Duodenal mucosa (tissue), 2 donors: ENCODE results near the gene PDE6C.

Experiments
- H3K27ac ChIP-seq: one replicate; pipeline ENCODE4 v1.7.0; 2013; ENCODE audit warnings: low read depth, low read length
- H3K27me3 ChIP-seq, 2 donors: one replicate each; pipeline ENCODE4 v1.7.0; 2013; ENCODE audit warnings: low read length in 2 of 2, control low read depth in 1 of 2; ENCODE audit not compliant: insufficient read depth in 2 of 2, control insufficient read depth in 1 of 2
- H3K36me3 ChIP-seq, 2 donors: one replicate each; pipeline ENCODE4 v1.7.0; 2013; ENCODE audit warnings: low read length in 2 of 2, control low read depth in 1 of 2; ENCODE audit not compliant: insufficient read depth in 2 of 2, control insufficient read depth in 1 of 2
- H3K4me1 ChIP-seq, 2 donors: one replicate each; pipeline ENCODE4 v1.7.0; 2013; ENCODE audit warnings: low read length in 2 of 2, control low read depth in 1 of 2; ENCODE audit not compliant: insufficient read depth in 2 of 2, control insufficient read depth in 1 of 2
- H3K4me3 ChIP-seq, 2 donors: one replicate each; pipeline ENCODE4 v1.7.0; 2013; ENCODE audit warnings: low read length in 2 of 2, low read depth in 1 of 2
- H3K9ac ChIP-seq, 2 donors: one replicate each; pipeline ENCODE4 v1.7.0; 2013; ENCODE audit warnings: low read length in 2 of 2, low read depth in 1 of 2
- H3K9me3 ChIP-seq, 2 donors: one replicate each; pipeline ENCODE4 v1.7.0; 2013; ENCODE audit warnings: low read length in 2 of 2, control low read depth in 1 of 2; ENCODE audit not compliant: control insufficient read depth in 1 of 2

Gene PDE6C

GRCh38 chr10:93612311-93612710 lies at the start of gene PDE6C:
PDE6C (plus strand) TSS chr10:93612537; CDS start chr10:93612726, 189 bp downstream.
- H3K4me1 ChIP-seq: no peaks in the 10 kb centered on the region
- no peaks in the 10 kb centered on the region for H3K36me3 ChIP-seq
- no peaks in the 10 kb centered on the region for H3K9me3 ChIP-seq
- H3K27ac ChIP-seq: no peak within 1 kb of the TSS
- no peak within 1 kb of the TSS for H3K4me3 ChIP-seq
- peaks cover 0 to 4% of the 10 kb centered on the region in 2 donors for H3K27me3 ChIP-seq
- no peak within 1 kb of the TSS for H3K9ac ChIP-seq

DNA sequence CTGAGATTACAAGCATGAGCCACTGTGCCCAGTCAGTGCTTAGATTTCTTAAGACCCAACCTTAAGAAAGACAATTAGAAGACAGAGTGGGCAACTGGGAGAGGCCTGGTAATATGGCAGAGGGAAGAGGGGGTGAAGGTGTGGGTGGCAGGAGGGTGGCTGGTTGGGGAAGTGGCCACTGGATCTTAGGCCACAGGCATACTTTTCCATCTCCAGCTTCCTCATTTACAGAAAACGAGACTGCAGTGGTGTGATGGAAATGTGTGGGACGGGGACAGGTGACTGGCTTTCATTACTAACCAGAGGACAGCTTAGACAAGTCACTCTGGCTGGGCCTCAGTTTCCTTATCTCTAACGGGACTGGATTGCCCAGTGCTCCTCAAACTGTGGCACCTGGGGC lies 46.9 kb upstream of the PDE6C start:
- Histone ChIP-seq H3K4me1 (peaks cover 0 to 5% of the 10 kb centered on the region in 2 donors), H3K27ac (no peak overlapping the region), H3K27me3 (peaks cover 32 to 36% of the 10 kb centered on the region in 2 donors), H3K9me3 (no peaks in the 10 kb centered on the region), H3K9ac (no peak overlapping the region), H3K4me3 (no peak overlapping the region), H3K36me3 (no peaks in the 10 kb centered on the region)

GRCh38 chr10:93566435-93567276 lies 45.7 kb upstream of the PDE6C start, which contains the start of gene FFAR4:
FFAR4 (plus strand) TSS chr10:93566665; CDS start chr10:93566721, 56 bp downstream.
- H3K27me3 ChIP-seq: peaks cover 36% of the 10 kb centered on the region in 2 donors

GRCh38 chr10:93567277-93568104 lies 44.8 kb upstream of the PDE6C start:
- no peaks in the 10 kb centered on the region for H3K36me3 ChIP-seq
- peak overlapping the region in 1 of 2 donors; percentile 15 for H3K4me3 ChIP-seq
- H3K9ac ChIP-seq: no peak overlapping the region
- no peaks in the 10 kb centered on the region for H3K9me3 ChIP-seq
- H3K4me1 ChIP-seq: peaks cover 3 to 5% of the 10 kb centered on the region in 2 donors
- H3K27ac ChIP-seq: no peak overlapping the region
- peaks cover 36% of the 10 kb centered on the region in 2 donors for H3K27me3 ChIP-seq

More at GRCh38 chr10:93566435-93567276, 45.7 kb upstream of the PDE6C start, which contains the start of gene FFAR4:
- Histone ChIP-seq H3K27ac (no peak within 1 kb of the TSS), H3K4me1 (peaks cover 3 to 5% of the 10 kb centered on the region in 2 donors), H3K9ac (no peak within 1 kb of the TSS), H3K9me3 (no peaks in the 10 kb centered on the region), H3K4me3 (peak within 1 kb of the TSS; percentile 20 to 57), H3K36me3 (no peaks in the 10 kb centered on the region)

DNA sequence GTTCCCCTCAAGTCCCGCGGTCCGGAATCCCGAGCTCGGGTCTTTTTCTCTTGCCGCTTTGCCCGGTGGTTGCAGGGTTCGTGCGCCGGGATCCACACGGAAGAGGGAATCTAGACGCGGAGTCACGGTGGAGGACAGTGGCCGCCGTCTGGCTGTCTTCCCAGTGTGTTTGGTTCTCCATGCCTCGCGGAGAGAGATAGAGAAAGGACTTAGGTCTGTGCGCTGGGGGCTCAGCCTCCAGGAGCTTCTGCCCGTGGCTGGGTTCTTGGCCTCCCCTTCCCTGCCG lies 44.3 kb upstream of the PDE6C start:
- Histone ChIP-seq H3K9me3 (no peaks in the 10 kb centered on the region), H3K36me3 (no peaks in the 10 kb centered on the region), H3K4me3 (peak overlapping the region in 1 of 2 donors; percentile 15), H3K27ac (no peak overlapping the region), H3K4me1 (peaks cover 5 to 8% of the 10 kb centered on the region in 2 donors), H3K27me3 (peaks cover 36% of the 10 kb centered on the region in 2 donors), H3K9ac (no peak overlapping the region)

DNA sequence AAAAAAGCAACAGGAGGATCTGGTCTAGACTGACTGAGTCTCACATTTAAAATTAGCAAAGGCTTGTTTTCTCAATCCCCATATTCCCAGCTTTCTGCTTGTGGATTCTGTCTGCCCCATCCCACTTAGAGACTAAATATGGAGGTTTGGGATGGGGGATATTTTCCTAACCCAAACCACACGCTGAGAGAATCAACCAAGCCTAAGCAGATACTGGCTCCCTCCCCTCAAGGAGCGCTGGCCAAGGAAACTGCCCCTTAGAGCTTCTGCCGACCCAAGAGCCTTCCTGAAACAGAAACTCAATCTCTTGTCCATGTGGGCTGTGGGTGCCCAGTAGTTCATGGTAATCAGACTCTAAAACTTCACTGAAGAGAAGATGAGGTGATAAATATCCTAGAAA lies 42.0 kb upstream of the PDE6C start:
- peaks cover 32 to 33% of the 10 kb centered on the region in 2 donors for H3K27me3 ChIP-seq
- H3K4me1 ChIP-seq: peaks cover 9 to 11% of the 10 kb centered on the region in 2 donors

DNA sequence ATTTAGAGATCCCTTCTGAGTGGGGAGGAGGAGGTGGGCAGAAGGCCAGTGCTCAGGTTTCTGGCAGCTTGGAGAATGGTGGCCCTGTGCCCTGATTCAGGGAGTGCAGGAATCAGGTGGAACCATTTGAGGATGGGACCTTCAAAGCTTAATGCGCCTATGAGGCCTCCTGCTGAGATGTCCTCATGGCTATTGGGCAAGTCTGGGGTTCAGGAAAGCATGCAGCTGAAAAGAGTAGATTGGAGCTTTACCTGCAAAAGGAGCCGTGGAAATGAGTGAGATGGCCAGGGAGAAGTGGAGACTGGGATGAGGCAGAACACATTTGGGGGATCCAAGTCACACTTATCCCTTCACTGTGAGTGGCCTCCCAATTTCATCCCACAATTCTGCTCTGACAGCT lies 39.7 kb upstream of the PDE6C start:
- Histone ChIP-seq H3K9me3 (no peaks in the 10 kb centered on the region), H3K27ac (no peak overlapping the region), H3K36me3 (no peaks in the 10 kb centered on the region), H3K27me3 (peaks cover 16 to 18% of the 10 kb centered on the region in 2 donors), H3K9ac (no peak overlapping the region), H3K4me3 (no peak overlapping the region), H3K4me1 (peaks cover 4 to 11% of the 10 kb centered on the region in 2 donors)

More for the DNA sequence above, 42.0 kb upstream of the PDE6C start:
- Histone ChIP-seq H3K36me3 (no peaks in the 10 kb centered on the region), H3K27ac (no peak overlapping the region), H3K4me3 (no peak overlapping the region), H3K9me3 (no peaks in the 10 kb centered on the region), H3K9ac (no peak overlapping the region)

- Histone ChIP-seq H3K4me3 (no peak overlapping the region), H3K27me3 (peaks cover 9 to 11% of the 10 kb centered on the region in 2 donors), H3K36me3 (no peaks in the 10 kb centered on the region), H3K4me1 (peaks cover 4 to 11% of the 10 kb centered on the region in 2 donors), H3K9me3 (no peaks in the 10 kb centered on the region), H3K9ac (no peak overlapping the region), H3K27ac (no peak overlapping the region)
Observed at GRCh38 chr10:93573051-93573909, 39.1 kb upstream of the PDE6C start.

DNA sequence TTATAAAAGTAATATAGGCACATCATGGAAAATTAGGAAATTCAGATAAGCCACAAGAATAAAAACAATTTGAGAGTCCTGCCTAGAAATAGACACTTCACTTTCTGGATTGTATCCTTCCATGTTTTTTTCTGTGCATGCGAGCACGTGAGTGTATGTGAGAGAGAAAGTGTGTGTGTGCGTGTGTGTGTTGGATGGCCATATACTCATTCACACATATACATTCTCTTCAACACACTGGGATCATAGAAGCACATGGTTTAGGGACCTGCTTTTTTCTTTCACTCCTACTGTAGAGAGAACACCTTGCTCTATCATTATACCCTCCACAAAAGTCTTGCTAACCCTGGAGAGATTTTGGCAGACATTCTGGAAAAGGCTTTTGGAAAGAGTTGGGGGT lies 38.4 kb upstream of the PDE6C start:
- Histone ChIP-seq H3K36me3 (no peaks in the 10 kb centered on the region), H3K9me3 (no peaks in the 10 kb centered on the region), H3K4me1 (peaks cover 4 to 11% of the 10 kb centered on the region in 2 donors), H3K9ac (no peak overlapping the region), H3K27me3 (peaks cover 4 to 5% of the 10 kb centered on the region in 2 donors), H3K27ac (no peak overlapping the region), H3K4me3 (no peak overlapping the region)
